H1 (cell line): ENCODE results near the gene LEMD1. TPM values are rescaled to one million over a fixed set of nuclear protein-coding genes. Genes with fewer than 3 reads are reported as not detected.

Experiments
- CTCF ChIA-PET: fragments of 300-600 bp; sonication (Branson Sonifier 250); formaldehyde crosslinking; loops from one replicate; lab custom pipeline; 2021; ENCODE audit not compliant: partially characterized antibody; lab: Charles Lee
- POLR2A ChIA-PET: fragments of 300-600 bp; sonication (Branson Sonifier 250); formaldehyde crosslinking; loops from one replicate; lab custom pipeline; 2021; ENCODE audit warnings: inconsistent platforms; ENCODE audit not compliant: partially characterized antibody; lab: Charles Lee
- DNase-seq, 2 experiments: peaks; one replicate each; pipeline versions ENCODE4 v3.0.0 to v3.0.0-alpha.2; 2010 to 2022; ENCODE audit warnings: low spot score in 2 of 2, low read depth in 1 of 2, mixed read lengths in 1 of 2
- FAIRE-seq: peaks from 2 replicates; lab custom pipeline; 2011; peaks lifted over from hg19 to GRCh38; lab: Jason Lieb, UNC
- H2AFZ ChIP-seq: 2 replicates; pipeline ENCODE4 v1.8.1; 2012; ENCODE audit warnings: low read length, inconsistent platforms
- H2AK5ac ChIP-seq: 2 replicates; pipeline ENCODE4 v1.6.1; 2013; ENCODE audit warnings: low read depth, low read length
- H2BK120ac ChIP-seq: replicated peaks from 2 replicates; pipeline ENCODE3; 2013; ENCODE audit warnings: low read depth, low read length, inconsistent platforms
- H2BK12ac ChIP-seq: 2 replicates; pipeline ENCODE4 v1.6.1; 2013; ENCODE audit warnings: low read depth, low read length
- H2BK15ac ChIP-seq: 2 replicates; pipeline ENCODE4 v1.6.1; 2013; ENCODE audit warnings: low read length
- H2BK20ac ChIP-seq: 2 replicates; pipeline ENCODE4 v1.6.1; 2013; ENCODE audit warnings: low read length
- H2BK5ac ChIP-seq: 2 replicates; pipeline ENCODE4 v1.6.1; 2013; ENCODE audit warnings: low read depth, low read length
- H3K14ac ChIP-seq: 2 replicates; pipeline ENCODE4 v1.6.1; 2013; ENCODE audit warnings: inconsistent platforms; ENCODE audit not compliant: insufficient read length
- H3K18ac ChIP-seq: 2 replicates; pipeline ENCODE4 v1.6.1; 2013; ENCODE audit warnings: low read length; ENCODE audit errors: extremely low read depth
- H3K23ac ChIP-seq: 2 replicates; pipeline ENCODE4 v1.6.1; 2013; ENCODE audit warnings: inconsistent platforms; ENCODE audit not compliant: insufficient read length
- H3K23me2 ChIP-seq: 2 replicates; pipeline ENCODE4 v1.6.1; 2013; ENCODE audit warnings: low read depth, low read length
- H3K27ac ChIP-seq: 2 replicates; pipeline ENCODE4 v1.6.1; 2011; ENCODE audit warnings: low read depth, low read length, inconsistent platforms
- H3K27me3 ChIP-seq, 4 experiments: replicated peaks in 1 of 4; 1 replicate in 1 of 4; 2 replicates in 3 of 4; pipeline versions ENCODE4 v1.6.1 to v1.8.1; 2011 to 2013; ENCODE audit warnings: low read length in 3 of 4, mild to moderate bottlenecking in 3 of 4, inconsistent platforms in 2 of 4, mixed read lengths in 2 of 4, moderate library complexity in 1 of 4; ENCODE audit not compliant: control insufficient read depth in 3 of 4, insufficient read depth in 3 of 4; ENCODE audit errors: extremely low read depth in 1 of 4
- H3K36me3 ChIP-seq, 4 experiments: 2 replicates each; pipeline versions ENCODE4 v1.6.1 to v1.8.1; 2011 to 2013; ENCODE audit warnings: mild to moderate bottlenecking in 4 of 4, low read length in 3 of 4, moderate library complexity in 2 of 4, control low read depth in 1 of 4, inconsistent platforms in 1 of 4; ENCODE audit not compliant: insufficient read depth in 4 of 4, control insufficient read depth in 2 of 4
- H3K4ac ChIP-seq: replicated peaks from 2 replicates; pipeline ENCODE3; 2013; ENCODE audit warnings: low read length, low read depth, mixed read lengths, inconsistent platforms; ENCODE audit not compliant: insufficient read length
- H3K4me1 ChIP-seq, 4 experiments: replicated peaks in 1 of 4; 1 replicate in 1 of 4; 2 replicates in 3 of 4; pipeline versions ENCODE4 v1.6.1 to v1.8.1; 2011 to 2013; ENCODE audit warnings: low read length in 3 of 4, inconsistent platforms in 2 of 4, mixed read lengths in 1 of 4; ENCODE audit not compliant: insufficient read depth in 4 of 4, control insufficient read depth in 3 of 4
- H3K4me2 ChIP-seq, 2 experiments: 2 replicates each; pipeline versions ENCODE4 v1.6.1 to v1.8.1; 2011 to 2013; ENCODE audit warnings: low read depth in 2 of 2, low read length in 2 of 2, control low read depth in 1 of 2, inconsistent platforms in 1 of 2, mild to moderate bottlenecking in 1 of 2; ENCODE audit not compliant: insufficient read depth in 1 of 2
- H3K4me3 ChIP-seq, 4 experiments: fragments of 200-600, 300-600 bp in 1 of 4; sonication (generic), shearing (Covaris generic), sonication (Bioruptor Twin) in 1 of 4; 2 replicates each; pipeline versions ENCODE4 v1.5.1 to v1.8.1; 2011 to 2016; ENCODE audit warnings: low read length in 4 of 4, low read depth in 3 of 4, control low read depth in 2 of 4, inconsistent platforms in 2 of 4, mild to moderate bottlenecking in 2 of 4, mixed read lengths in 1 of 4, moderate library complexity in 1 of 4; ENCODE audit not compliant: insufficient read depth in 2 of 4; ENCODE audit errors: extremely low read depth in 1 of 4
- H3K56ac ChIP-seq: replicated peaks from 2 replicates; pipeline ENCODE3; 2013; ENCODE audit warnings: low read depth, mild to moderate bottlenecking, mixed read lengths, low read length, inconsistent platforms; ENCODE audit not compliant: insufficient read length
- H3K79me1 ChIP-seq: 2 replicates; pipeline ENCODE4 v1.6.1; 2013; ENCODE audit warnings: low read depth, low read length, control low read depth
- H3K79me2 ChIP-seq, 2 experiments: 2 replicates each; pipeline versions ENCODE4 v1.6.1 to v1.8.1; 2012 to 2013; ENCODE audit warnings: low read length in 2 of 2, mild to moderate bottlenecking in 2 of 2, inconsistent platforms in 1 of 2; ENCODE audit not compliant: insufficient read depth in 2 of 2, control insufficient read depth in 1 of 2
- H3K9ac ChIP-seq, 4 experiments: replicated peaks in 1 of 4; 1 replicate in 1 of 4; 2 replicates in 3 of 4; pipeline versions ENCODE4 v1.6.1 to v1.8.1; 2011 to 2013; ENCODE audit warnings: low read depth in 3 of 4, low read length in 3 of 4, control low read depth in 2 of 4, mild to moderate bottlenecking in 2 of 4, moderate library complexity in 2 of 4, inconsistent platforms in 1 of 4; ENCODE audit errors: extremely low read depth in 1 of 4
- H3K9me3 ChIP-seq, 2 experiments: 2 replicates each; pipeline versions ENCODE4 v1.6.1 to v1.8.1; 2012 to 2013; ENCODE audit warnings: mild to moderate bottlenecking in 2 of 2, moderate library complexity in 2 of 2, control low read depth in 1 of 2, inconsistent platforms in 1 of 2, low read depth in 1 of 2, low read length in 1 of 2, mixed read lengths in 1 of 2; ENCODE audit not compliant: insufficient read depth in 2 of 2
- H4K20me1 ChIP-seq, 2 experiments: replicated peaks in 1 of 2; 2 replicates each; pipeline versions ENCODE3 to v1.8.1; 2011 to 2013; ENCODE audit warnings: inconsistent platforms in 2 of 2, low read length in 2 of 2, mild to moderate bottlenecking in 1 of 2; ENCODE audit not compliant: insufficient read depth in 2 of 2, control insufficient read depth in 1 of 2
- H4K5ac ChIP-seq: 2 replicates; pipeline ENCODE4 v1.6.1; 2013; ENCODE audit warnings: low read length, low read depth, mixed read lengths, inconsistent platforms; ENCODE audit not compliant: insufficient read length
- H4K8ac ChIP-seq: 2 replicates; pipeline ENCODE4 v1.8.0; 2013; ENCODE audit warnings: mild to moderate bottlenecking, moderate library complexity, low read length, inconsistent platforms; ENCODE audit not compliant: insufficient read depth; ENCODE audit errors: extremely low read depth
- H4K91ac ChIP-seq: replicated peaks from 2 replicates; pipeline ENCODE3; 2013; ENCODE audit warnings: low read length, mixed read lengths, inconsistent platforms; ENCODE audit not compliant: insufficient read length
- EP300 ChIP-seq, 2 experiments: IDR thresholded peaks; 1 replicate in 1 of 2; 2 replicates in 1 of 2; pipeline ENCODE4 v1.6.1; 2011 to 2012; ENCODE audit warnings: low read depth in 2 of 2, low read length in 2 of 2, mild to moderate bottlenecking in 2 of 2, borderline replicate concordance in 1 of 2, inconsistent platforms in 1 of 2, moderate library complexity in 1 of 2
- POLR2AphosphoS5 ChIP-seq: IDR thresholded peaks from 2 replicates; pipeline ENCODE4 v1.6.1; 2011; ENCODE audit warnings: low read depth, low read length
- WGBS, 2 experiments: shearing (Covaris generic) in 1 of 2; methylation state at CpG; one replicate each; pipeline versions ENCODE4 v1.1.6 to v1.1.7; 2013 to 2015; ENCODE audit warnings: low lambda C conversion rate in 2 of 2, mixed read lengths in 2 of 2, inconsistent platforms in 1 of 2, low coverage in 1 of 2, missing lambda C conversion rate in 1 of 2; ENCODE audit not compliant: insufficient replicate concordance in 2 of 2, insufficient coverage in 1 of 2, insufficient read length in 1 of 2; ENCODE audit errors: extremely low coverage in 1 of 2, missing lambda C conversion rate in 1 of 2; 5-methylcytosine and 5-hydroxymethylcytosine counted together
- polyA plus RNA-seq, 7 experiments: library from polyadenylated mRNA; depleted of rRNA in 3 of 7; stranded (reverse) in 5 of 7; unstranded in 2 of 7; fragments of >200 nt in 5 of 7; fragments of 200-250 nt in 2 of 7; gene quantifications; 1 replicate in 5 of 7; 2 replicates in 1 of 7; 4 replicates in 1 of 7; pipeline versions ENCODE4 v1.2.1 to v1.2.3, GENCODE V29; 2011 to 2013; ENCODE audit warnings: missing spikeins in 2 of 7, mixed read lengths in 2 of 7
- total RNA-seq: library from RNA; stranded (reverse); fragmentation: NEBNext Ultra II Directional; extraction: Animal tissue kit (Norgen Biotek cat#: 25700); gene quantifications from 2 replicates; pipeline ENCODE4 v1.2.1, GENCODE V29; 2021

LEMD1 gene
- total and polyA plus RNA-seq, 2 of the 8 experiments (the other 6 are each of a cell fraction or from before 2014, with no cell fraction given), result 10.0 to 10.5 TPM

- H3K14ac ChIP-seq, result no peak overlapping the region
- H3K9ac ChIP-seq, result peak overlapping the region in 1 of 4 experiments; percentile 33; a peak in 2 of 7 replicates
- H3K4me1 ChIP-seq, result peaks cover 47 to 89% (median 60%) of the 10 kb centered on the region in 4 experiments
- peak overlapping the region; percentile 97 for H2BK20ac ChIP-seq
- H2BK5ac ChIP-seq, result peak overlapping the region; percentile 92
- H3K27ac ChIP-seq, result peak overlapping the region; percentile 49; the same call in 1 of the 2 replicates
- H3K18ac ChIP-seq, result peak overlapping the region; percentile 97
- H4K20me1 ChIP-seq, result peaks cover 4 to 14% of the 10 kb centered on the region in 2 experiments
- peak overlapping the region; percentile 76 for H3K4ac ChIP-seq
- H2BK12ac ChIP-seq, result peak overlapping the region; percentile 99
- POLR2A ChIA-PET, result interaction anchor here (1.0 to 13.3 kb wide), 13 partner anchors 5 to 157 kb away, joined by 3 to 220 read pairs (median 4); partner anchors contain the start of gene BLACAT1
- peaks cover 0 to 5% (median 1%) of the 10 kb centered on the region in 4 experiments; a peak in 2 of 7 replicates for H3K27me3 ChIP-seq
- peak overlapping the region; percentile 26 for H4K5ac ChIP-seq
- DNase-seq, result peak in 1 of 2 experiments; percentile 62
- H3K4me3 ChIP-seq, result peak overlapping the region in 3 of 4 experiments; percentile 4 to 50 (median 19); a peak in 4 of 8 replicates
- 5% methylated on average over 4 of the region's 4 CpGs; no CpG with 5 or more reads in 1 of the 2 experiments for WGBS, 2 experiments
- H3K9me3 ChIP-seq, result no peaks in the 10 kb centered on the region
- H2AK5ac ChIP-seq, result peak overlapping the region; percentile 99
- peaks cover 0 to 10% (median 1%) of the 10 kb centered on the region in 4 experiments; a peak in 2 of 8 replicates for H3K36me3 ChIP-seq
- peak overlapping the region; percentile 72 to 80 for H3K4me2 ChIP-seq
- H2BK120ac ChIP-seq, result peak overlapping the region; percentile 74
- peak overlapping the region; percentile 51; the same call in 1 of the 2 replicates for H4K8ac ChIP-seq
- no peak overlapping the region for H3K56ac ChIP-seq
- FAIRE-seq, result no peak
- H3K23me2 ChIP-seq, result peaks cover 10% of the 10 kb centered on the region
- peak overlapping the region; percentile 82; the same call in 1 of the 2 replicates for H2BK15ac ChIP-seq
- H3K23ac ChIP-seq, result no peak overlapping the region
- no peak overlapping the region for H2AFZ ChIP-seq
- peak overlapping the region; percentile 95 for H4K91ac ChIP-seq
- peaks cover 0 to 11% of the 10 kb centered on the region in 2 experiments; a peak in 2 of 4 replicates for H3K79me2 ChIP-seq
- CTCF ChIA-PET, result interaction anchor here (0.6 to 30.2 kb wide), 9 partner anchors 7 to 177 kb away, joined by 3 to 767 read pairs (median 5); partner anchors contain the start of gene LEMD1
- H3K79me1 ChIP-seq, result peaks cover 3% of the 10 kb centered on the region; the same call in 1 of the 2 replicates
- 0 out of 2 replicates have a peak, but pooled peaks have one; percentile 10 for TF ChIP-seq POLR2AphosphoS5
- no peak for TF ChIP-seq EP300 (IDR thresholded peaks at IDR 0.05; ENCODE audit: borderline replicate concordance in 1 of 2, low read depth in 2 of 2, low read length in 2 of 2)
These were observed 28.6 kb upstream of the LEMD1 start for GRCh38 chr1:205450448-205450847.
